GM12874 (cell line): ENCODE measurements around the gene GTF3C5.

Experiments
- CTCF ChIP-seq: IDR thresholded peaks from 2 replicates; pipeline ENCODE4 v1.5.1; 2011; ENCODE audit warnings: low read depth, mild to moderate bottlenecking, control low read depth, low read length, moderate library complexity; ENCODE audit not compliant: insufficient read depth

Gene GTF3C5

GRCh38 chr9:133101356-133102189 lies 70.8 kb downstream of the GTF3C5 start:
- no peak for TF ChIP-seq CTCF

GRCh38 chr9:133102190-133103021 lies 71.6 kb downstream of the GTF3C5 start:
- TF ChIP-seq CTCF, result no peak

- TF ChIP-seq CTCF, result peak; percentile 93
Measured at GRCh38 chr9:133103183-133103986, 72.6 kb downstream of the GTF3C5 start.

- TF ChIP-seq CTCF, result no peak
Measured at GRCh38 chr9:133103987-133104505, 73.2 kb downstream of the GTF3C5 start.

- no peak for TF ChIP-seq CTCF
Measured at GRCh38 chr9:133104718-133105460, 74.1 kb downstream of the GTF3C5 start.

GRCh38 chr9:133105461-133105770 lies 74.6 kb downstream of the GTF3C5 start:
- no peak for TF ChIP-seq CTCF
